ENCODE results near the gene CELF6. TPM values are rescaled to one million over a fixed set of nuclear protein-coding genes. Genes with fewer than 3 reads are reported as not detected.

The CELF6 gene
- total RNA-seq, 4 donors from 2014 or later = 1.2 to 4.6 (median 2.5) TPM

DNA sequence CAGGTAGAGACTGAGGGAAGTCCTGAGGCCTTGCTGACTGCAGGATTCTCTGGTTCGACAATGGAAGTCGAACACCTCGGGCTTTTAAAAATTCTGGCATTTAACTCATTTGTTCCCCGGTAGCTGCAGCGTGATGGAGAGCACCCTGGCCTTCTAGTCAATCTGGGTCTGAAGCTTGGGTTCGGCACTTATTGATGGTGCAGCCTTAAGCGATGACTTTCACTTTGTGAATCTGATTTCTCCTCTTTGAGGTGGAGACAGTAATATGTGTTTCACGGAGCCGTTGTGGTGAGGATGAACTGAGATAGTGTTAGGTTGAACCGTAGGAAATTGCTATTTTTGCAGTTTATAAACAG is 47.0 kb downstream of the CELF6 start:
- H3K27me3 ChIP-seq = no peaks in the 10 kb centered on the region
- peak overlapping the region; percentile 69 to 95 (median 92) for H3K27ac ChIP-seq (replicated peaks in 1 of 4)
- peaks cover 3 to 29% (median 11%) of the 10 kb centered on the region in 4 donors for H3K36me3 ChIP-seq
- peaks cover 20 to 40% (median 38%) of the 10 kb centered on the region in 4 donors for H3K4me1 ChIP-seq
- WGBS = 42% methylated on average over 10 of the region's 10 CpGs
- intact Hi-C loops (cut with DNase I) = loop anchor here (2.0 kb wide), 1 partner anchor 40 kb away; no protein-coding TSS in a partner anchor
- no peaks in the 10 kb centered on the region for H3K9me3 ChIP-seq
- peak overlapping the region; percentile 68 to 97 (median 90) for H3K4me3 ChIP-seq
- no peak for DNase-seq (ENCODE audit: extremely low spot score)
- TF ChIP-seq POLR2A (IDR thresholded peaks at IDR 0.05; ENCODE audit: low read depth) (no peak), CTCF (IDR thresholded peaks at IDR 0.05) (no peak), EP300 (IDR thresholded peaks at IDR 0.05) (no peak), POLR2AphosphoS5 (IDR thresholded peaks at IDR 0.05) (no peak)

DNA sequence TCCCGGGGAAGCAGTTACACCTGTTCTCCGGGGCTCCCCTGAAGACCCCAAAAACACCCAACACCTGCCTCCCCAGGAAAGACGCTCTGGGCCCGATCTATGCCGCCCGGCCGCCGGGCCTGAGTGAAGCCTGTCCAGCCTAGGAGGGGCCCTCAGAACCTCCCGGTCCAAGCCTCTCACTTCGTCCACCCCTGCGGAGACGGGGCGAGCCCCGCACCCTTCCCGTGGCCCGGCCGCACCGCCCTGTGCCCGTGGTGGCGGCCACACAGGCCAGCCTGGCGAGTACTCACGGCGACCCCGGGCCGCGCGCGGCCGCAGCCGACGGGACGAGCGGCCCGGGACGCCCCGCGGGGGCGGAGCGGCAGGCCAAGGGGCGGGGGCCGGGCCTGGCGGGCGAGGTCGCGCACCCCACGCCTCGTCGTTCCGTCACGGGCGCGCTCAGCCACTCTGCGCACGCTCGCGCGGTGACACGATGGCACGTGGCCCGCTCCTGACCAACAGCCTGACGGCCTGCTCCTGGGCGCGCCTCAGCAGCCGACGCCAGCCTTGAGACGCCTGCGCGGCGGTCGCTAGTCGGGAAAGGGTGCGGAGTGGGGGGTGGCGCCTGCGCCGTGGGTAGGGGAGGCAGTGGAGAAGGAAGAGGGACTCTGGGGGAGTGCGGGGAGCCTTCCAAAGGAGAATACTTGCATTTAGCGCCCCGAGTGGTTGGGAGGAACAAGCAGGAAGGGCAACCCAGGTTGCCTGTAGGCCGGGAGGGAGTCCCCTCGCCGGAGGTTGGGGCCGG is 47.6 kb downstream of the CELF6 start, which contains the start of gene PARP6:
Gene PARP6, minus strand, starts transcription at position 342 of the 784 bp plus-strand sequence. CDS start 5,077 bp downstream, outside the sequence.
- 4% methylated on average over 6 of the region's 82 CpGs for WGBS
- H3K9me3 ChIP-seq = no peaks in the 10 kb centered on the region
- peaks cover 7 to 35% (median 16%) of the 10 kb centered on the region in 4 donors for H3K36me3 ChIP-seq
- peak; percentile 99 for DNase-seq (ENCODE audit: extremely low spot score)
- H3K27me3 ChIP-seq = no peaks in the 10 kb centered on the region
- TF ChIP-seq EP300 (IDR thresholded peaks at IDR 0.05) (no peak), POLR2AphosphoS5 (IDR thresholded peaks at IDR 0.05) (peak; percentile 82 to 93), POLR2A (IDR thresholded peaks at IDR 0.05; ENCODE audit: low read depth) (peak; percentile 51), CTCF (IDR thresholded peaks at IDR 0.05) (peak; percentile 75 to 80 (median 76))
- peaks cover 20 to 40% (median 38%) of the 10 kb centered on the region in 4 donors for H3K4me1 ChIP-seq
- H3K27ac ChIP-seq (replicated peaks in 1 of 4) = peak within 1 kb of the TSS; percentile 86 to 95 (median 92)
- peak within 1 kb of the TSS; percentile 68 to 97 (median 90) for H3K4me3 ChIP-seq
- intact Hi-C loops (cut with DNase I) = loop anchor here (2.0 kb wide), 1 partner anchor 40 kb away; no protein-coding TSS in a partner anchor

GRCh38 chr15:72271895-72272212 is 48.1 kb downstream of the CELF6 start:
- 14% methylated on average over 4 of the region's 13 CpGs for WGBS
- H3K27me3 ChIP-seq = no peaks in the 10 kb centered on the region
- intact Hi-C loops (cut with DNase I) = loop anchor here (2.0 kb wide), 1 partner anchor 39 kb away; no protein-coding TSS in a partner anchor
- H3K4me3 ChIP-seq = peak overlapping the region; percentile 68 to 97 (median 90)
- H3K4me1 ChIP-seq = peaks cover 20 to 40% (median 38%) of the 10 kb centered on the region in 4 donors
- H3K9me3 ChIP-seq = no peaks in the 10 kb centered on the region
- DNase-seq (ENCODE audit: extremely low spot score) = no peak
- TF ChIP-seq EP300 (IDR thresholded peaks at IDR 0.05) = no peak
- no peak for TF ChIP-seq POLR2A (IDR thresholded peaks at IDR 0.05; ENCODE audit: low read depth)
- no peak for TF ChIP-seq CTCF (IDR thresholded peaks at IDR 0.05)
- no peak for TF ChIP-seq POLR2AphosphoS5 (IDR thresholded peaks at IDR 0.05)
- H3K36me3 ChIP-seq = peaks cover 13 to 41% (median 22%) of the 10 kb centered on the region in 4 donors
- H3K27ac ChIP-seq (replicated peaks in 1 of 4) = peak overlapping the region; percentile 86 to 95 (median 92)

GRCh38 chr15:72271221-72271620 is 48.7 kb downstream of the CELF6 start:
- 87% methylated on average over 4 of the region's 4 CpGs for WGBS
- Histone ChIP-seq H3K4me1 (peaks cover 20 to 40% (median 38%) of the 10 kb centered on the region in 4 donors), H3K36me3 (peaks cover 19 to 47% (median 28%) of the 10 kb centered on the region in 4 donors), H3K27ac (replicated peaks in 1 of 4) (peak overlapping the region in 3 of 4 donors; percentile 86 to 95 (median 92)), H3K27me3 (no peaks in the 10 kb centered on the region), H3K4me3 (peak overlapping the region in 3 of 4 donors; percentile 68 to 97 (median 88)), H3K9me3 (no peaks in the 10 kb centered on the region)
- TF ChIP-seq CTCF (IDR thresholded peaks at IDR 0.05) = no peak
- TF ChIP-seq POLR2AphosphoS5 (IDR thresholded peaks at IDR 0.05) = no peak
- TF ChIP-seq POLR2A (IDR thresholded peaks at IDR 0.05; ENCODE audit: low read depth) = no peak
- intact Hi-C loops (cut with DNase I) = no loop called here
- DNase-seq (ENCODE audit: extremely low spot score) = no peak
